SJCRH30 (cell line): ENCODE data around the gene SENP6. TPM values are rescaled to one million over a fixed set of nuclear protein-coding genes. Genes with fewer than 3 reads are reported as not detected.
A peak's percentile ranks its signal among the peaks of the same experiment; 100 is the strongest.
"Not testable (repeated sequence)": the region's sequence is repeated elsewhere in the genome, so short reads cannot be mapped to it uniquely, and the experiment has no call there.

Experiments used
- DNase-seq, 2 experiments: peaks; one replicate each; pipeline ENCODE4 v3.0.0-alpha.2; 2015 to 2020
- H3K27ac ChIP-seq: fragments of 250-450 bp; sonication (Bioruptor Pico); 2 replicates; pipeline ENCODE4 v1.5.1; 2020; ENCODE audit warnings: mild to moderate bottlenecking, moderate library complexity
- H3K27me3 ChIP-seq: fragments of 250-450 bp; sonication (Bioruptor Pico); 2 replicates; pipeline ENCODE4 v1.5.1; 2020; ENCODE audit warnings: mild to moderate bottlenecking, moderate library complexity
- H3K36me3 ChIP-seq: fragments of 250-450 bp; sonication (Bioruptor Pico); 2 replicates; pipeline ENCODE4 v1.5.1; 2020; ENCODE audit warnings: mild to moderate bottlenecking, moderate library complexity
- H3K4me1 ChIP-seq: fragments of 250-450 bp; sonication (Bioruptor Pico); 2 replicates; pipeline ENCODE4 v1.5.1; 2020; ENCODE audit warnings: mild to moderate bottlenecking, moderate library complexity
- H3K4me3 ChIP-seq: fragments of 250-450 bp; sonication (Bioruptor Pico); 2 replicates; pipeline ENCODE4 v1.5.1; 2020; ENCODE audit warnings: mild to moderate bottlenecking, moderate library complexity
- H3K9me3 ChIP-seq: fragments of 250-450 bp; sonication (Bioruptor Pico); replicated peaks from 2 replicates; pipeline ENCODE4 v1.5.1; 2020; ENCODE audit warnings: mild to moderate bottlenecking, moderate library complexity
- total RNA-seq: library from RNA; depleted of rRNA; stranded (reverse); fragments of >200 nt; shearing (Covaris generic); gene quantifications from 2 replicates; pipeline ENCODE4 v1.2.3, GENCODE V29; 2014; rRNA removed

Gene SENP6
- total RNA-seq = 65.8 and 78.1 TPM in 2 replicates

- H3K4me1 ChIP-seq = peaks cover 7% of the 10 kb centered on the region
- H3K27ac ChIP-seq = peak within 1 kb of the TSS; percentile 97
- H3K27me3 ChIP-seq = no peaks in the 10 kb centered on the region
- H3K9me3 ChIP-seq = no peaks in the 10 kb centered on the region
- peak; percentile 87 for DNase-seq
- H3K36me3 ChIP-seq = 0 out of 2 replicates have a peak, but pooled peaks cover 8% of the 10 kb centered on the region
- peak within 1 kb of the TSS; percentile 96 for H3K4me3 ChIP-seq
Measured at GRCh38 chr6:75601304-75602245, at the start of gene SENP6. Gene SENP6, plus strand, starts transcription at chr6:75601880. Its CDS starts 645 bp downstream, at chr6:75602525.

- no peak for DNase-seq
- no peaks in the 10 kb centered on the region; the same call in 1 of the 2 replicates for H3K27me3 ChIP-seq
- H3K4me3 ChIP-seq = no peak overlapping the region
- no peaks in the 10 kb centered on the region for H3K4me1 ChIP-seq
- H3K36me3 ChIP-seq = no peaks in the 10 kb centered on the region
- H3K27ac ChIP-seq = no peak overlapping the region
- no peaks in the 10 kb centered on the region for H3K9me3 ChIP-seq
Measured at GRCh38 chr6:75556240-75556639, 45.4 kb upstream of the SENP6 start.

- no peaks in the 10 kb centered on the region for H3K9me3 ChIP-seq
- no peaks in the 10 kb centered on the region; the same call in 1 of the 2 replicates for H3K27me3 ChIP-seq
- H3K36me3 ChIP-seq = no peaks in the 10 kb centered on the region
- H3K27ac ChIP-seq = no peak overlapping the region
- H3K4me1 ChIP-seq = no peaks in the 10 kb centered on the region
- H3K4me3 ChIP-seq = no peak overlapping the region
- no peak for DNase-seq
Measured at GRCh38 chr6:75557068-75557467, 44.6 kb upstream of the SENP6 start.

GRCh38 chr6:75563032-75563431, 38.6 kb upstream of the SENP6 start:
- Histone ChIP-seq H3K36me3 (no peaks in the 10 kb centered on the region), H3K27ac (no peak overlapping the region), H3K4me3 (no peak overlapping the region), H3K9me3 (no peaks in the 10 kb centered on the region), H3K4me1 (no peaks in the 10 kb centered on the region), H3K27me3 (no peaks in the 10 kb centered on the region; the same call in 1 of the 2 replicates)
- DNase-seq = peak; percentile 39 to 66

GRCh38 chr6:75566137-75566767, 35.4 kb upstream of the SENP6 start:
- H3K9me3 ChIP-seq = no peaks in the 10 kb centered on the region
- no peaks in the 10 kb centered on the region for H3K36me3 ChIP-seq
- H3K4me1 ChIP-seq = no peaks in the 10 kb centered on the region
- no peaks in the 10 kb centered on the region for H3K27me3 ChIP-seq
- no peak overlapping the region for H3K27ac ChIP-seq
- DNase-seq = no peak
- no peak overlapping the region for H3K4me3 ChIP-seq

- no peaks in the 10 kb centered on the region for H3K36me3 ChIP-seq
- H3K27me3 ChIP-seq = no peaks in the 10 kb centered on the region
- no peaks in the 10 kb centered on the region for H3K9me3 ChIP-seq
- H3K4me1 ChIP-seq = no peaks in the 10 kb centered on the region
- no peak overlapping the region for H3K4me3 ChIP-seq
- no peak overlapping the region for H3K27ac ChIP-seq
- no peak for DNase-seq
Measured at GRCh38 chr6:75568100-75568499, 33.6 kb upstream of the SENP6 start.

- Histone ChIP-seq H3K27ac (no peak overlapping the region), H3K36me3 (no peaks in the 10 kb centered on the region), H3K4me1 (no peaks in the 10 kb centered on the region), H3K4me3 (no peak overlapping the region), H3K9me3 (no peaks in the 10 kb centered on the region), H3K27me3 (no peaks in the 10 kb centered on the region)
- DNase-seq = peak; percentile 15 to 25
Measured at GRCh38 chr6:75568965-75569364, 32.7 kb upstream of the SENP6 start.

- H3K27me3 ChIP-seq, DNase-seq, H3K9me3 ChIP-seq, H3K4me1 ChIP-seq, H3K27ac ChIP-seq, H3K36me3 ChIP-seq, H3K4me3 ChIP-seq: not testable (repeated sequence)
Measured at GRCh38 chr6:75570671-75571070, 31.0 kb upstream of the SENP6 start.

GRCh38 chr6:75572072-75572471, 29.6 kb upstream of the SENP6 start:
- Histone ChIP-seq H3K36me3 (no peaks in the 10 kb centered on the region), H3K9me3 (no peaks in the 10 kb centered on the region), H3K27me3 (peaks cover 4% of the 10 kb centered on the region; the same call in 1 of the 2 replicates), H3K4me1 (no peaks in the 10 kb centered on the region), H3K4me3 (no peak overlapping the region), H3K27ac (no peak overlapping the region)
- no peak for DNase-seq

- Histone ChIP-seq H3K36me3 (no peaks in the 10 kb centered on the region), H3K27ac (no peak overlapping the region), H3K9me3 (0 out of 2 replicates have a peak, but pooled peaks cover 3% of the 10 kb centered on the region), H3K27me3 (peaks cover 4% of the 10 kb centered on the region; the same call in 1 of the 2 replicates), H3K4me1 (no peaks in the 10 kb centered on the region), H3K4me3 (no peak overlapping the region)
- DNase-seq = no peak
Measured at GRCh38 chr6:75579951-75580350, 21.7 kb upstream of the SENP6 start.

GRCh38 chr6:75581231-75581630, 20.4 kb upstream of the SENP6 start:
- no peak for DNase-seq
- Histone ChIP-seq H3K27me3 (peaks cover 4% of the 10 kb centered on the region; the same call in 1 of the 2 replicates), H3K9me3 (0 out of 2 replicates have a peak, but pooled peaks cover 3% of the 10 kb centered on the region), H3K4me3 (no peak overlapping the region), H3K4me1 (no peaks in the 10 kb centered on the region), H3K36me3 (no peaks in the 10 kb centered on the region), H3K27ac (no peak overlapping the region)

GRCh38 chr6:75584552-75584951, 17.1 kb upstream of the SENP6 start:
- not testable (repeated sequence) for H3K36me3 ChIP-seq, DNase-seq, H3K27me3 ChIP-seq, H3K4me1 ChIP-seq, H3K27ac ChIP-seq, H3K4me3 ChIP-seq, H3K9me3 ChIP-seq

- no peak for DNase-seq
- no peak overlapping the region for H3K27ac ChIP-seq
- H3K4me3 ChIP-seq = no peak overlapping the region
- no peaks in the 10 kb centered on the region for H3K9me3 ChIP-seq
- H3K36me3 ChIP-seq = no peaks in the 10 kb centered on the region
- no peaks in the 10 kb centered on the region for H3K4me1 ChIP-seq
- H3K27me3 ChIP-seq = no peaks in the 10 kb centered on the region
Measured at GRCh38 chr6:75588948-75589347, 12.7 kb upstream of the SENP6 start.

- Histone ChIP-seq H3K4me3 (no peak overlapping the region), H3K27ac (no peak overlapping the region), H3K4me1 (no peaks in the 10 kb centered on the region), H3K36me3 (no peaks in the 10 kb centered on the region), H3K27me3 (no peaks in the 10 kb centered on the region), H3K9me3 (no peaks in the 10 kb centered on the region)
- DNase-seq = no peak
Measured at GRCh38 chr6:75590370-75590769, 11.3 kb upstream of the SENP6 start.

GRCh38 chr6:75596380-75596779, 5.3 kb upstream of the SENP6 start:
- not testable (repeated sequence) for H3K4me1 ChIP-seq, H3K9me3 ChIP-seq, H3K27ac ChIP-seq, H3K36me3 ChIP-seq, DNase-seq, H3K27me3 ChIP-seq, H3K4me3 ChIP-seq
